Kidney (tissue), 14 donors: Measurements from ENCODE around the gene HDHD3. TPM values are rescaled to one million over a fixed set of nuclear protein-coding genes. Genes with fewer than 3 reads are reported as not detected.
A peak's percentile ranks its signal among the peaks of the same experiment; 100 is the strongest.
"Not testable (repeated sequence)": the region's sequence is repeated elsewhere in the genome, so short reads cannot be mapped to it uniquely, and the experiment has no call there.

Experiments
- DNase-seq, 5 donors: peaks; one replicate each; pipeline ENCODE4 v3.0.0-alpha.2; 2013 to 2020
- FAIRE-seq: peaks from 2 replicates; lab custom pipeline; 2012; peaks lifted over from hg19 to GRCh38; lab: Jason Lieb, UNC
- H3K27ac ChIP-seq, 2 donors: one replicate each; pipeline ENCODE4 v1.7.0; 2013; ENCODE audit warnings: low read depth in 2 of 2, low read length in 2 of 2, inconsistent platforms in 1 of 2
- H3K27me3 ChIP-seq: one replicate; pipeline ENCODE4 v1.7.1; 2013; ENCODE audit warnings: low read length, inconsistent platforms; ENCODE audit not compliant: control insufficient read depth, insufficient read depth
- H3K36me3 ChIP-seq, 3 donors: one replicate each; pipeline versions ENCODE4 v1.7.0 to v1.7.1; 2013; ENCODE audit warnings: low read length in 3 of 3, control low read depth in 1 of 3, inconsistent platforms in 1 of 3; ENCODE audit not compliant: insufficient read depth in 3 of 3, control insufficient read depth in 2 of 3
- H3K4me1 ChIP-seq, 3 donors: one replicate each; pipeline versions ENCODE4 v1.7.0 to v1.7.1; 2013; ENCODE audit warnings: low read length in 3 of 3, inconsistent platforms in 1 of 3, low read depth in 1 of 3; ENCODE audit not compliant: control insufficient read depth in 2 of 3, insufficient read depth in 2 of 3
- H3K4me3 ChIP-seq, 3 donors: one replicate each; pipeline versions ENCODE4 v1.7.0 to v1.8.1; 2013; ENCODE audit warnings: low read length in 3 of 3, control low read depth in 1 of 3, inconsistent platforms in 1 of 3
- H3K9ac ChIP-seq, 3 donors: one replicate each; pipeline versions ENCODE4 v1.7.0 to v1.7.1; 2013; ENCODE audit warnings: low read length in 3 of 3, control low read depth in 1 of 3, inconsistent platforms in 1 of 3
- H3K9me3 ChIP-seq, 3 donors: one replicate each; pipeline versions ENCODE4 v1.7.0 to v1.7.1; 2013; ENCODE audit warnings: low read length in 3 of 3, control low read depth in 1 of 3, inconsistent platforms in 1 of 3; ENCODE audit not compliant: control insufficient read depth in 2 of 3, insufficient read depth in 1 of 3
- intact Hi-C: fragments of 100-400 bp; cut with DNase I; formaldehyde crosslinking; loops from one replicate; pipeline ENCODE4 v1.11.1; 2022
- polyA plus RNA-seq: library from polyadenylated mRNA; stranded (reverse); fragments of 350-450 nt; fragmentation: Illumina TruSeq; extraction: RNeasy Lipid Tissue Mini Kit (QIAGEN cat#74804); gene quantifications from one replicate; pipeline ENCODE4 v1.2.3, GENCODE V29; 2014; ENCODE audit warnings: low read depth, low replicate concordance; ENCODE audit not compliant: insufficient read depth
- total RNA-seq: library from RNA; stranded (reverse); fragmentation: NEBNext Ultra II Directional; extraction: Animal tissue kit (Norgen Biotek cat#: 25700); gene quantifications from one replicate; pipeline ENCODE4 v1.2.1, GENCODE V29; 2021
- TF ChIP-seq, protein P1 (sequence below): IDR thresholded peaks from 3 replicates; pipeline ENCODE4 v1.5.1; 2012; ENCODE audit warnings: mild to moderate bottlenecking, moderate library complexity, borderline replicate concordance; ENCODE audit not compliant: insufficient read depth; ENCODE audit errors: extremely low read depth
- donor health status: control.
- donor health status: control.
- donor health status: control.
- donor health status: control.
- donor health status: control.
- donor health status: DM: yes; HTN: yes; CAD: no.
- donor health status: Normal renal cell carcinoma (clear cell type).

HDHD3 gene
- total and polyA plus RNA-seq, 2 donors from 2014 or later, result 29.8 to 107 TPM

DNA sequence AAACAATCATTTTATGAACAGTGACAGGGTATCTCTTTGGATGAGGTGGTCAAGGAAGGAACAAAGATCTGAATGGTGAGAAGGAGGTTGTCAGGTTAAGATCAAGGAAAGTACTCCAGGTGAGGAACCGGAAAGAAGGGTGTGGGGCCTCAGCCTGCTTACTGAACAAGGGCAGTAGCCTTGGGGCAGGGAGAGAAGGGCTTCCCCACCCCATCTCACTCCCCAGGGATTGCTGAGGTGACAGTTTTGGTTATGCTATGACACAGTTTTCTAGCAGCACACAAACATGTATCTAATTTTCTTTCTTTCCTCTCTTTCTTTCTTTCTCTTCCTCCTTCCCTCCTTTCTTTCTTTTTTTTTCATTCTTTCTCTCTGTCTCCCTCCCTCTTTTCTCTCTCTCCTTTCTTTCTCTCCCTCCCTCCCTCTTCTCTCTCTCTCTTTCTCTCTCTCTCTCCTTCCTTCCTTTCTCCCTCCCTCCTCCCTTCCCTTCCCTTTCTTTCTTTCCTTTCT is 4.1 kb upstream of the HDHD3 start:
- no peaks in the 10 kb centered on the region for H3K27me3 ChIP-seq
- DNase-seq, result no peak
- intact Hi-C loops, result no loop called here
- TF ChIP-seq, protein P1, sequence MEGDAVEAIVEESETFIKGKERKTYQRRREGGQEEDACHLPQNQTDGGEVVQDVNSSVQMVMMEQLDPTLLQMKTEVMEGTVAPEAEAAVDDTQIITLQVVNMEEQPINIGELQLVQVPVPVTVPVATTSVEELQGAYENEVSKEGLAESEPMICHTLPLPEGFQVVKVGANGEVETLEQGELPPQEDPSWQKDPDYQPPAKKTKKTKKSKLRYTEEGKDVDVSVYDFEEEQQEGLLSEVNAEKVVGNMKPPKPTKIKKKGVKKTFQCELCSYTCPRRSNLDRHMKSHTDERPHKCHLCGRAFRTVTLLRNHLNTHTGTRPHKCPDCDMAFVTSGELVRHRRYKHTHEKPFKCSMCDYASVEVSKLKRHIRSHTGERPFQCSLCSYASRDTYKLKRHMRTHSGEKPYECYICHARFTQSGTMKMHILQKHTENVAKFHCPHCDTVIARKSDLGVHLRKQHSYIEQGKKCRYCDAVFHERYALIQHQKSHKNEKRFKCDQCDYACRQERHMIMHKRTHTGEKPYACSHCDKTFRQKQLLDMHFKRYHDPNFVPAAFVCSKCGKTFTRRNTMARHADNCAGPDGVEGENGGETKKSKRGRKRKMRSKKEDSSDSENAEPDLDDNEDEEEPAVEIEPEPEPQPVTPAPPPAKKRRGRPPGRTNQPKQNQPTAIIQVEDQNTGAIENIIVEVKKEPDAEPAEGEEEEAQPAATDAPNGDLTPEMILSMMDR, result no peak
- H3K9me3 ChIP-seq, result no peaks in the 10 kb centered on the region
- no peak for FAIRE-seq
- H3K4me3 ChIP-seq, result no peak overlapping the region
- H3K4me1 ChIP-seq, result peaks cover 0 to 6% (median 6%) of the 10 kb centered on the region in 3 donors
- peak overlapping the region in 1 of 2 donors; percentile 49 for H3K27ac ChIP-seq
- H3K36me3 ChIP-seq, result no peaks in the 10 kb centered on the region
- H3K9ac ChIP-seq, result peak overlapping the region in 1 of 3 donors; percentile 46

DNA sequence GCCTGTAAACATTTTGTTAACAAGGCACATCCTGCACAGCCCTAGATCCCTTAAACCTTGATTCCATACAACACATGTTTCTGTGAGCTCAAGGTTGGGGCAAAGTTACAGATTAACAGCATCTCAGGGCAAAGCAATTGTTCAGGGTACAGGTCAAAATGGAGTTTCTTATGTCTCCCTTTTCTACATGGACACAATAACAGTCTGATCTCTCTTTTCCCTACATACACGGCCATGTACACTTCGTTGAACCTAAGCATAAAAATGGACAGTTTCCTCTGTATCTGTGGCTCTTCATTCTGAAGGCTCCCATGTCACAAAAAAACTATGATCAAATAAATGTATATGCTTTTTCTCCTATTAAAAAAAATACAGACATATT is 3.0 kb upstream of the HDHD3 start:
- H3K36me3 ChIP-seq, H3K27me3 ChIP-seq, H3K9ac ChIP-seq, H3K4me1 ChIP-seq, intact Hi-C loops, H3K4me3 ChIP-seq, DNase-seq, H3K9me3 ChIP-seq, FAIRE-seq: not testable (repeated sequence)
- H3K27ac ChIP-seq, result peak overlapping the region in 1 of 2 donors; percentile 32

DNA sequence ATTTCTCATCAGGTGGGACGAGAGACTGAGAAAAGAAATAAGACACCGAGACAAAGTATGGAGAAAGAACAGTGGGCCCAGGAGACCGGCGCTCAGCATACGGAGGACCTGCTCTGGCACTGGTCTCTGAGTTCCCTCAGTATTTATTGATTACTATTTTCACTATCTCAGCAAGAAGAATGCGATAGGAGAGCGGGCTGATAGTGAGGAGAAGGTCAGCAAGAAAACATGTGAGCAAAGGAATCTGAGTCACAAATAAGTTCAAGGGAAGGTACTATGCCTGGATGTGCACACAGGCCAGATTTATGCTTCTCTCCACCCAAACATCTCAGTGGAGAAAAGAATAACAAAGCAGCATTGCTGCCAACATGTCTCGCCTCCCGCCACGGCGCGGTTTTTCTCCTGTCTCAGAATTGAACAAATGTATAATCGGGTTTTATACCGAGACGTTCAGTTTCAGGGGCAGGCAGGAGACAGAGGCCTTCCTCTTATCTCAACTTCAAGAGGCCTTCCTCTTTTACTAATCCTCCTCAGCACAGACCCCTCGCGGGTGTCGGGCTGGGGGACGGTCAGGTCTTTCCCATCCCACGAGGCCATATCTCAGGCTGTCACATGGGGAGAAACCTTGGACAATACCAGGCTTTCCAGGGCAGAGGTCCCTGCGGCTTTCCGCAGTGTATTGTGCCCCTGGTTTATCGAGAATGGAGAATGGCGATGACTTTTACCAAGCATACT is 2.5 kb upstream of the HDHD3 start:
- FAIRE-seq, DNase-seq, intact Hi-C loops: not testable (repeated sequence)

DNA sequence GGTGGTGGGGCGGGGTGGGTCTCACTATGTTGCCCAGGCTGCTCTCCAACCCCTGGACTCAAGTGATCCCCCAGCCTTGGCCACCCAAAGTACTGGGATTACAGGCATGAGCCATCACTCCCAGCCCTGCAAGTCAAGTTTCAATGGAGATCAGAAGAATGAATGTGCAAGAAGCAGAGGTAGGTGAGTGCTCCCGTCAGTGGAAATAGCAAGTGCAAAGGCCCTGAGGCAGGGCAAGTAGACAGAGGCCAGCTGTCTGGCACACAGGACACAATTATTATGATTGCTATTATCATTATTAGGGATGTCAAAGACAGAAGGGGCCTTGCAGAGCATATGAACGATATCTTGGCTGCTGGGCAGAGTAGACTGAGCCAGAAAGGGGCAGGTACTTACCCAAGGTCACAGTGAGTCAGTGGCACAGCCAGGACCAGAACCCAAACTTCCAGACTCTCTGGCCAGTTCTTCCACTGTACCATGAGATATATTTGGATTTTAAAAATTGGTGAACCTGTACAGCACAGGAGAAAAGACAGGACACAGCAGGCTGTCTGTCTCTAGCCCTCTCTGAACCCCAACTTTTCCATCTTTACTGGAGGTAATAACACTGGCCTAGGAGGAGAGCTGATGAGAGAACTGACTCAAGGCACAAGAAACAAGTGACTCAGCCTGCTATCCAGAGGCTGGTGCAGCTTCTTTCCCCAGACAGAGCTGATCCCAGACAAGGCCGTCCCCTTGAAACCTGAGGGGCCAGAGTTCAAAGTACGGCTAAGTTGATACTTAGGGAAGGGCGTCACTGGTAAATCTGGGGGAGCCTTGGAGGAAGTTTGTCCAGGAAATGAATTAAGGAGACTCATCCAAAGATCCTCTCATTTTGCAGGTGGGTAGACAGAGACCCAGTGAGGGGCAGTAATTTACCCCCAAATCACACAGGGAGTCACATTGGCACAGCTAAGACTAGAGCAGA is 1.4 kb downstream of the HDHD3 start:
- H3K4me1 ChIP-seq, result peaks cover 0 to 14% (median 0%) of the 10 kb centered on the region in 3 donors
- H3K9me3 ChIP-seq, result no peaks in the 10 kb centered on the region
- peak overlapping the region in 2 of 3 donors; percentile 5 to 28 for H3K9ac ChIP-seq
- peak overlapping the region in 2 of 3 donors; percentile 43 to 88 for H3K4me3 ChIP-seq
- H3K27ac ChIP-seq, result peak overlapping the region; percentile 13 to 61
- DNase-seq (no peak), FAIRE-seq (no peak)
- H3K27me3 ChIP-seq, result no peaks in the 10 kb centered on the region
- intact Hi-C loops, result no loop called here
- TF ChIP-seq, protein P1, result no peak
- peaks cover 0 to 10% (median 0%) of the 10 kb centered on the region in 3 donors for H3K36me3 ChIP-seq

More for the DNA sequence above, 2.5 kb upstream of the HDHD3 start:
- H3K27ac ChIP-seq, H3K4me3 ChIP-seq, H3K9me3 ChIP-seq, H3K4me1 ChIP-seq, H3K36me3 ChIP-seq, H3K9ac ChIP-seq, H3K27me3 ChIP-seq: not testable (repeated sequence)
